ENCODE measurements around the gene RXRA. TPM values are rescaled to one million over a fixed set of nuclear protein-coding genes. Genes with fewer than 3 reads are reported as not detected.
A peak's percentile ranks its signal among the peaks of the same experiment; 100 is the strongest.

The RXRA gene
- total and polyA plus RNA-seq, 2 donors (not counting 1 experiment from before 2014, with no cell fraction given): 2.6 to 6.8 TPM

DNA sequence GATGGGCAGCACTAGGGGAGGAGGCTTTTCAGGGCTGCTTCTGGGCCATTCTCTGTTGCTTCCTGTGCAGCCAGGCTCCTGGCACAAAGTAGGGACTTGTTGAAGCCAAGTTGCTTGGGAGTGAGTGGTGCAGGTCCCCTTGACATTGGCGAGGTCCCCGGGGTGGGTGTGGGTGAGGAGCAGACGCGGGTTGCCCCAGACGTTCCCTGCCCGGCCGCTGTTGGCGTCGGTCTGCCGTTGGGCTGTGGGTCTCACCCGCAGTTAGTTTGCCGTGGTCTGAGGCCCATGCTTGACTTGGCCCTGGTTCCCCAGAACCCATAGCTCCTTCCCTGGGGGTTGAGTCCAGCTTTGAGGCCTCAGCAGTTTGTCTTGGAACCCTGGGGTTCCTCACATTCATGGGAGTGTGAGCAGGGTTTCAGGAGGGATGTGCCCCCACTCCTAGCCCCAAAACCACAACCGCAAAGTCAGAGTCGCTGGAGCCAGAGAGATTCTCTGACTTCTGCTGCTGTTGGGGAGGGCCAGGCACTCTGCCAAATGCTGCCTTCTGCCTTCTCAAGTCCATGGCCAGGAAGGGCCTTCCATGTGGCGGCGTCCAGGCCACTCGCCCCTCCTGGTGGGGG is 77.5 kb downstream of the RXRA start:
- H4K20me1 ChIP-seq (ENCODE audit: control insufficient read depth, insufficient read depth, low read length, poor library complexity, severe bottlenecking): peaks cover 51% of the 10 kb centered on the region

More for the DNA sequence above, 77.5 kb downstream of the RXRA start:
- DNase-seq (peak; percentile 67), ATAC-seq (ENCODE audit: low read depth) (no peak)
- H3K36me3 ChIP-seq (replicated peaks in 1 of 2; ENCODE audit: control extremely low read depth in 1 of 2, control insufficient read depth in 1 of 2, extremely low read depth in 1 of 2, insufficient read depth in 2 of 2, low read length in 1 of 2): no peaks in the 10 kb centered on the region
- Mint-ChIP-seq H3K27me3 (no peaks in the 10 kb centered on the region), H3K4me1 (peaks cover 42% of the 10 kb centered on the region), H3K27ac (peak overlapping the region; percentile 67), H3K4me3 (peak overlapping the region; percentile 67), H3K9me3 (ENCODE audit: insufficient read depth) (no peaks in the 10 kb centered on the region)
- 11% methylated on average over 14 of the region's 17 CpGs for WGBS (ENCODE audit: insufficient coverage)
- POLR2A ChIA-PET: interaction anchor here (0.6 kb wide), 1 partner anchor 8 kb away, joined by 3 read pairs; no protein-coding TSS in a partner anchor
- CTCF ChIA-PET: interaction anchor here (1.0 to 2.2 kb wide), 3 partner anchors 10 to 39 kb away, joined by 3 to 5 read pairs (median 5); no protein-coding TSS in a partner anchor
- H2AFZ ChIP-seq (ENCODE audit: insufficient read depth, low read depth, low read length, poor library complexity, severe bottlenecking): no peak overlapping the region
- H3K79me2 ChIP-seq (ENCODE audit: control insufficient read depth, insufficient read depth, low read length): peaks cover 8% of the 10 kb centered on the region
- H3K9ac ChIP-seq (ENCODE audit: low read length): no peak overlapping the region
- intact Hi-C loops (cut with micrococcal nuclease): no loop called here
- H3K9me3 ChIP-seq (ENCODE audit: control extremely low read depth in 1 of 3, control insufficient read depth in 2 of 3, insufficient read depth in 1 of 3, low read length in 2 of 3): peaks cover 0 to 11% (median 9%) of the 10 kb centered on the region in 3 donors
- peaks cover 57 to 60% of the 10 kb centered on the region in 2 donors for H3K4me1 ChIP-seq (ENCODE audit: control insufficient read depth in 2 of 2, insufficient read depth in 2 of 2, low read length in 2 of 2)
- H3K4me3 ChIP-seq (ENCODE audit: control extremely low read depth in 1 of 5, extremely low read depth in 1 of 5, insufficient read depth in 1 of 5, low read depth in 2 of 5, low read length in 4 of 5): no peak overlapping the region
- no peak for TF ChIP-seq EZH2 (IDR thresholded peaks at IDR 0.05; ENCODE audit: borderline replicate concordance, insufficient read depth, low read depth, low read length, poor library complexity, severe bottlenecking)
- TF ChIP-seq, protein P1, sequence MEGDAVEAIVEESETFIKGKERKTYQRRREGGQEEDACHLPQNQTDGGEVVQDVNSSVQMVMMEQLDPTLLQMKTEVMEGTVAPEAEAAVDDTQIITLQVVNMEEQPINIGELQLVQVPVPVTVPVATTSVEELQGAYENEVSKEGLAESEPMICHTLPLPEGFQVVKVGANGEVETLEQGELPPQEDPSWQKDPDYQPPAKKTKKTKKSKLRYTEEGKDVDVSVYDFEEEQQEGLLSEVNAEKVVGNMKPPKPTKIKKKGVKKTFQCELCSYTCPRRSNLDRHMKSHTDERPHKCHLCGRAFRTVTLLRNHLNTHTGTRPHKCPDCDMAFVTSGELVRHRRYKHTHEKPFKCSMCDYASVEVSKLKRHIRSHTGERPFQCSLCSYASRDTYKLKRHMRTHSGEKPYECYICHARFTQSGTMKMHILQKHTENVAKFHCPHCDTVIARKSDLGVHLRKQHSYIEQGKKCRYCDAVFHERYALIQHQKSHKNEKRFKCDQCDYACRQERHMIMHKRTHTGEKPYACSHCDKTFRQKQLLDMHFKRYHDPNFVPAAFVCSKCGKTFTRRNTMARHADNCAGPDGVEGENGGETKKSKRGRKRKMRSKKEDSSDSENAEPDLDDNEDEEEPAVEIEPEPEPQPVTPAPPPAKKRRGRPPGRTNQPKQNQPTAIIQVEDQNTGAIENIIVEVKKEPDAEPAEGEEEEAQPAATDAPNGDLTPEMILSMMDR (IDR thresholded peaks at IDR 0.05): no peak
- H3K27ac ChIP-seq (ENCODE audit: low read length in 2 of 2): peak overlapping the region in 1 of 2 donors; percentile 25
- H3K4me2 ChIP-seq (replicated peaks; ENCODE audit: low read depth, low read length, poor library complexity, severe bottlenecking): peak overlapping the region; percentile 80
- H3K27me3 ChIP-seq (replicated peaks in 1 of 4; ENCODE audit: control extremely low read depth in 1 of 4, control insufficient read depth in 3 of 4, insufficient read depth in 4 of 4, low read length in 3 of 4): no peaks in the 10 kb centered on the region
